ENCODE results near the gene BCL6B. TPM values are rescaled to one million over a fixed set of nuclear protein-coding genes. Genes with fewer than 3 reads are reported as not detected.

BCL6B gene
- total RNA-seq, 6 donors from 2014 or later, result 2.1 to 83.1 (median 9.4) TPM

GRCh38 chr17:7014995-7015958 lies 7.6 kb upstream of the BCL6B start:
- DNase-seq (peak in 1 of 2 donors; percentile 49), ATAC-seq (ENCODE audit: low FRiP score in 2 of 2) (no peak)
- TF ChIP-seq POLR2A (IDR thresholded peaks at IDR 0.05), result peak in 3 of 4 donors; percentile 29 to 73 (median 51)
- peak; percentile 67 to 94 for TF ChIP-seq POLR2AphosphoS5 (IDR thresholded peaks at IDR 0.05)
- TF ChIP-seq CTCF (IDR thresholded peaks at IDR 0.05), result no peak
- Histone ChIP-seq H3K27ac (peak overlapping the region; percentile 97 to 99 (median 99)), H3K27me3 (no peaks in the 10 kb centered on the region), H3K4me3 (peak overlapping the region; percentile 42 to 88 (median 84)), H3K36me3 (peaks cover 0 to 12% (median 0%) of the 10 kb centered on the region in 4 donors), H3K4me1 (peaks cover 54 to 76% (median 62%) of the 10 kb centered on the region in 4 donors), H3K9me3 (no peaks in the 10 kb centered on the region)
- 10 to 12% methylated on average over 25 to 39 of the region's 56 CpGs for WGBS, 2 donors

- no peak for ATAC-seq (ENCODE audit: low FRiP score in 2 of 2)
- TF ChIP-seq EP300 (IDR thresholded peaks at IDR 0.05), result no peak
- no peak for TF ChIP-seq POLR2A (IDR thresholded peaks at IDR 0.05)
- TF ChIP-seq POLR2AphosphoS5 (IDR thresholded peaks at IDR 0.05), result no peak
- TF ChIP-seq CTCF (IDR thresholded peaks at IDR 0.05), result no peak
- no peak overlapping the region for H3K4me3 ChIP-seq
These were observed 6.4 kb upstream of the BCL6B start for GRCh38 chr17:7016418-7016817.

GRCh38 chr17:7016886-7017826 lies 5.7 kb upstream of the BCL6B start:
- no peak for DNase-seq
- ATAC-seq (ENCODE audit: low FRiP score in 2 of 2), result no peak
- WGBS, 2 donors, result 85 to 86% methylated on average over 19 of the region's 20 CpGs
- no peak for TF ChIP-seq CTCF (IDR thresholded peaks at IDR 0.05)
- no peak for TF ChIP-seq POLR2A (IDR thresholded peaks at IDR 0.05)
- TF ChIP-seq EP300 (IDR thresholded peaks at IDR 0.05), result no peak
- TF ChIP-seq POLR2AphosphoS5 (IDR thresholded peaks at IDR 0.05), result no peak
- Histone ChIP-seq H3K27ac (peak overlapping the region; percentile 88 to 99 (median 95)), H3K27me3 (peaks cover 0 to 2% (median 0%) of the 10 kb centered on the region in 4 donors), H3K4me3 (peak overlapping the region in 1 of 4 donors; percentile 53), H3K9me3 (no peaks in the 10 kb centered on the region), H3K4me1 (peaks cover 58 to 78% (median 65%) of the 10 kb centered on the region in 4 donors), H3K36me3 (peaks cover 0 to 12% (median 0%) of the 10 kb centered on the region in 4 donors)

More at GRCh38 chr17:7016418-7016817, 6.4 kb upstream of the BCL6B start:
- Histone ChIP-seq H3K4me1 (peaks cover 53 to 74% (median 61%) of the 10 kb centered on the region in 4 donors), H3K27ac (peak overlapping the region in 3 of 4 donors; percentile 91 to 99 (median 99)), H3K27me3 (no peaks in the 10 kb centered on the region), H3K36me3 (peaks cover 0 to 12% (median 0%) of the 10 kb centered on the region in 4 donors), H3K9me3 (no peaks in the 10 kb centered on the region)
- WGBS, 2 donors, result 88 to 91% methylated on average over 3 of the region's 3 CpGs
- DNase-seq, result no peak

- Histone ChIP-seq H3K4me3 (peak overlapping the region in 2 of 4 donors; percentile 48 to 53), H3K27me3 (peaks cover 0 to 5% (median 0%) of the 10 kb centered on the region in 4 donors), H3K36me3 (peaks cover 0 to 12% (median 0%) of the 10 kb centered on the region in 4 donors), H3K4me1 (peaks cover 60 to 84% (median 70%) of the 10 kb centered on the region in 4 donors), H3K9me3 (no peaks in the 10 kb centered on the region), H3K27ac (peak overlapping the region; percentile 88 to 99 (median 95))
- DNase-seq, result no peak
- 63 to 85% methylated on average over 9 to 12 of the region's 12 CpGs for WGBS, 2 donors
- no peak for ATAC-seq (ENCODE audit: low FRiP score in 2 of 2)
- TF ChIP-seq POLR2A (IDR thresholded peaks at IDR 0.05) (no peak), EP300 (IDR thresholded peaks at IDR 0.05) (no peak), CTCF (IDR thresholded peaks at IDR 0.05) (no peak), POLR2AphosphoS5 (IDR thresholded peaks at IDR 0.05) (no peak)
These were observed 5.0 kb upstream of the BCL6B start for GRCh38 chr17:7017827-7018200.
